Tibial artery (tissue), 4 donors: ENCODE results near the gene GCNA.

Experiments used
- DNase-seq, 2 donors: peaks; one replicate each; pipeline ENCODE4 v3.0.0-alpha.2; 2019
- H3K27ac ChIP-seq, 2 donors: fragments of 200-600 bp; sonication (generic) in 1 of 2; 1 replicate in 1 of 2; 2 replicates in 1 of 2; pipeline ENCODE4 v1.5.1; 2018 to 2019; ENCODE audit warnings: mild to moderate bottlenecking in 1 of 2
- H3K27me3 ChIP-seq, 2 donors: fragments of 200-600 bp; sonication (generic) in 1 of 2; one replicate each; pipeline versions ENCODE4 v1.5.1 to v1.6.0; 2016 to 2019
- H3K36me3 ChIP-seq, 3 donors: fragments of 200-600 bp; sonication (generic) in 2 of 3; one replicate each; pipeline ENCODE4 v1.5.1; 2016 to 2019; ENCODE audit warnings: mild to moderate bottlenecking in 2 of 3
- H3K4me1 ChIP-seq, 4 donors: fragments of 200-600 bp; sonication (generic) in 2 of 4; 1 replicate in 3 of 4; 2 replicates in 1 of 4; pipeline ENCODE4 v1.5.1; 2016 to 2019
- H3K4me3 ChIP-seq, 2 donors: fragments of 200-600 bp; sonication (generic) in 1 of 2; 1 replicate in 1 of 2; 2 replicates in 1 of 2; pipeline ENCODE4 v1.5.1; 2018 to 2019; ENCODE audit warnings: mild to moderate bottlenecking in 2 of 2
- H3K9me3 ChIP-seq, 3 donors: fragments of 200-600 bp; sonication (generic) in 1 of 3; one replicate each; pipeline ENCODE4 v1.5.1; 2016 to 2019
- CTCF ChIP-seq, 2 experiments: fragments of 200-600 bp in 1 of 2; fragments of 450-650 bp in 1 of 2; IDR thresholded peaks; one replicate each; pipeline ENCODE4 v1.5.1; 2017 to 2019; ENCODE audit warnings: antibody characterized with exemption in 2 of 2, mild to moderate bottlenecking in 1 of 2, moderate library complexity in 1 of 2
- intact Hi-C: fragments of 100-400 bp; cut with DNase I; formaldehyde crosslinking; loops from one replicate; pipeline ENCODE4 v1.15.0; 2023; ENCODE audit warnings: low total_unique reads

GCNA gene

GRCh38 chrX:71622576-71623450, 44.6 kb downstream of the GCNA start:
- Histone ChIP-seq H3K4me3 (no peak overlapping the region), H3K27ac (peak overlapping the region; percentile 65 to 82), H3K9me3 (no peaks in the 10 kb centered on the region), H3K36me3 (no peaks in the 10 kb centered on the region), H3K27me3 (no peaks in the 10 kb centered on the region), H3K4me1 (peaks cover 0 to 20% (median 8%) of the 10 kb centered on the region in 4 donors)
- DNase-seq: peak; percentile 74 to 85
- intact Hi-C loops: no loop called here
- no peak for TF ChIP-seq CTCF (IDR thresholded peaks at IDR 0.05)

- Histone ChIP-seq H3K4me3 (no peak overlapping the region), H3K4me1 (peaks cover 0 to 20% (median 8%) of the 10 kb centered on the region in 4 donors), H3K27me3 (no peaks in the 10 kb centered on the region), H3K27ac (peak overlapping the region in 1 of 2 donors; percentile 65), H3K9me3 (no peaks in the 10 kb centered on the region), H3K36me3 (no peaks in the 10 kb centered on the region)
- TF ChIP-seq CTCF (IDR thresholded peaks at IDR 0.05): no peak
- intact Hi-C loops: no loop called here
- DNase-seq: no peak
Measured at GRCh38 chrX:71623714-71624113, 45.5 kb downstream of the GCNA start.

- DNase-seq: no peak
- intact Hi-C loops: no loop called here
- no peak overlapping the region for H3K27ac ChIP-seq
- TF ChIP-seq CTCF (IDR thresholded peaks at IDR 0.05): no peak
- H3K27me3 ChIP-seq: no peaks in the 10 kb centered on the region
- no peaks in the 10 kb centered on the region for H3K9me3 ChIP-seq
- no peaks in the 10 kb centered on the region for H3K36me3 ChIP-seq
- no peak overlapping the region for H3K4me3 ChIP-seq
- peaks cover 0 to 20% (median 8%) of the 10 kb centered on the region in 4 donors for H3K4me1 ChIP-seq
Measured at GRCh38 chrX:71625471-71625870, 47.2 kb downstream of the GCNA start.

GRCh38 chrX:71626576-71626975, 48.3 kb downstream of the GCNA start:
- no peaks in the 10 kb centered on the region for H3K27me3 ChIP-seq
- no peaks in the 10 kb centered on the region for H3K36me3 ChIP-seq
- peaks cover 0 to 18% (median 8%) of the 10 kb centered on the region in 4 donors for H3K4me1 ChIP-seq
- intact Hi-C loops: no loop called here
- no peak for TF ChIP-seq CTCF (IDR thresholded peaks at IDR 0.05)
- no peaks in the 10 kb centered on the region for H3K9me3 ChIP-seq
- DNase-seq: no peak
- H3K27ac ChIP-seq: no peak overlapping the region
- H3K4me3 ChIP-seq: no peak overlapping the region

GRCh38 chrX:71627588-71628404, 49.6 kb downstream of the GCNA start:
- Histone ChIP-seq H3K4me1 (peaks cover 0 to 6% (median 4%) of the 10 kb centered on the region in 4 donors), H3K4me3 (no peak overlapping the region), H3K27me3 (no peaks in the 10 kb centered on the region), H3K27ac (no peak overlapping the region), H3K9me3 (no peaks in the 10 kb centered on the region), H3K36me3 (no peaks in the 10 kb centered on the region)
- no peak for DNase-seq
- TF ChIP-seq CTCF (IDR thresholded peaks at IDR 0.05): no peak
- intact Hi-C loops: no loop called here
